ENCODE data around the gene EDC3. TPM values are rescaled to one million over a fixed set of nuclear protein-coding genes. Genes with fewer than 3 reads are reported as not detected.
"Not testable (repeated sequence)": the region's sequence is repeated elsewhere in the genome, so short reads cannot be mapped to it uniquely, and the experiment has no call there.

The EDC3 gene
- total RNA-seq, 1 donor from 2014 or later, result 42.9 TPM

GRCh38 chr15:74599156-74599555 is 96.7 kb downstream of the EDC3 start:
- DNase-seq (ENCODE audit: extremely low spot score, unreplicated experiment), result no peak
- Mint-ChIP-seq H3K27ac (ENCODE audit: unreplicated experiment) (no peak overlapping the region), H3K9me3 (ENCODE audit: unreplicated experiment) (no peaks in the 10 kb centered on the region), H3K36me3 (ENCODE audit: unreplicated experiment) (peaks cover 7% of the 10 kb centered on the region), H3K4me1 (ENCODE audit: unreplicated experiment) (no peaks in the 10 kb centered on the region), H3K4me3 (ENCODE audit: unreplicated experiment) (no peak overlapping the region), H3K27me3 (ENCODE audit: unreplicated experiment) (no peaks in the 10 kb centered on the region)
- TF ChIP-seq CTCF (IDR thresholded peaks at IDR 0.05), result no peak

- Mint-ChIP-seq H3K27ac (ENCODE audit: unreplicated experiment) (no peak overlapping the region), H3K4me1 (ENCODE audit: unreplicated experiment) (no peaks in the 10 kb centered on the region), H3K4me3 (ENCODE audit: unreplicated experiment) (no peak overlapping the region), H3K27me3 (ENCODE audit: unreplicated experiment) (no peaks in the 10 kb centered on the region), H3K36me3 (ENCODE audit: unreplicated experiment) (peaks cover 7% of the 10 kb centered on the region), H3K9me3 (ENCODE audit: unreplicated experiment) (no peaks in the 10 kb centered on the region)
- no peak for DNase-seq (ENCODE audit: extremely low spot score, unreplicated experiment)
- TF ChIP-seq CTCF (IDR thresholded peaks at IDR 0.05), result no peak
These were observed 97.5 kb downstream of the EDC3 start for GRCh38 chr15:74598126-74598842.

- not testable (repeated sequence) for H3K36me3 Mint-ChIP-seq (ENCODE audit: unreplicated experiment); H3K27me3 Mint-ChIP-seq (ENCODE audit: unreplicated experiment); H3K9me3 Mint-ChIP-seq (ENCODE audit: unreplicated experiment); H3K4me3 Mint-ChIP-seq (ENCODE audit: unreplicated experiment); DNase-seq (ENCODE audit: extremely low spot score, unreplicated experiment); H3K4me1 Mint-ChIP-seq (ENCODE audit: unreplicated experiment); H3K27ac Mint-ChIP-seq (ENCODE audit: unreplicated experiment)
These were observed 98.6 kb downstream of the EDC3 start for GRCh38 chr15:74597146-74597705.

- not testable (repeated sequence) for H3K4me3 Mint-ChIP-seq (ENCODE audit: unreplicated experiment); H3K27me3 Mint-ChIP-seq (ENCODE audit: unreplicated experiment); H3K4me1 Mint-ChIP-seq (ENCODE audit: unreplicated experiment); DNase-seq (ENCODE audit: extremely low spot score, unreplicated experiment); H3K27ac Mint-ChIP-seq (ENCODE audit: unreplicated experiment); H3K9me3 Mint-ChIP-seq (ENCODE audit: unreplicated experiment); H3K36me3 Mint-ChIP-seq (ENCODE audit: unreplicated experiment)
These were observed 99.1 kb downstream of the EDC3 start for GRCh38 chr15:74596736-74597135.

- H3K9me3 Mint-ChIP-seq (ENCODE audit: unreplicated experiment), result no peaks in the 10 kb centered on the region
- no peak overlapping the region for H3K27ac Mint-ChIP-seq (ENCODE audit: unreplicated experiment)
- no peak for TF ChIP-seq CTCF (IDR thresholded peaks at IDR 0.05)
- H3K4me1 Mint-ChIP-seq (ENCODE audit: unreplicated experiment), result no peaks in the 10 kb centered on the region
- DNase-seq (ENCODE audit: extremely low spot score, unreplicated experiment), result no peak
- peaks cover 11% of the 10 kb centered on the region for H3K36me3 Mint-ChIP-seq (ENCODE audit: unreplicated experiment)
- no peak overlapping the region for H3K4me3 Mint-ChIP-seq (ENCODE audit: unreplicated experiment)
- H3K27me3 Mint-ChIP-seq (ENCODE audit: unreplicated experiment), result no peaks in the 10 kb centered on the region
These were observed 100.6 kb downstream of the EDC3 start for GRCh38 chr15:74595271-74595670.

GRCh38 chr15:74594455-74594854 is 101.4 kb downstream of the EDC3 start:
- no peak for TF ChIP-seq CTCF (IDR thresholded peaks at IDR 0.05)
- H3K27ac Mint-ChIP-seq (ENCODE audit: unreplicated experiment), result no peak overlapping the region
- DNase-seq (ENCODE audit: extremely low spot score, unreplicated experiment), result no peak

More at GRCh38 chr15:74594455-74594854, 101.4 kb downstream of the EDC3 start:
- H3K36me3 Mint-ChIP-seq (ENCODE audit: unreplicated experiment), result peaks cover 16% of the 10 kb centered on the region
- no peaks in the 10 kb centered on the region for H3K27me3 Mint-ChIP-seq (ENCODE audit: unreplicated experiment)
- no peak overlapping the region for H3K4me3 Mint-ChIP-seq (ENCODE audit: unreplicated experiment)
- no peaks in the 10 kb centered on the region for H3K9me3 Mint-ChIP-seq (ENCODE audit: unreplicated experiment)
- H3K4me1 Mint-ChIP-seq (ENCODE audit: unreplicated experiment), result peaks cover 2% of the 10 kb centered on the region
